OCI-LY7 (cell line): ENCODE results near the gene CDHR5.

Experiments
- EZH2phosphoT487 ChIP-seq: fragments of 200-600 bp; sonication (generic); IDR thresholded peaks from 2 replicates; pipeline ENCODE4 v1.6.1; 2018; ENCODE audit warnings: low read depth, borderline replicate concordance, mild to moderate bottlenecking, mixed run types, antibody characterized with exemption, low read length, moderate library complexity, mixed read lengths
- TF ChIP-seq, protein P1 (sequence below): fragments of 200-600 bp; sonication (generic); conservative IDR thresholded peaks from 2 replicates; pipeline ENCODE4 v1.5.1; 2014; ENCODE audit warnings: mild to moderate bottlenecking, antibody characterized with exemption, low read length, moderate library complexity, mixed read lengths

DNA sequence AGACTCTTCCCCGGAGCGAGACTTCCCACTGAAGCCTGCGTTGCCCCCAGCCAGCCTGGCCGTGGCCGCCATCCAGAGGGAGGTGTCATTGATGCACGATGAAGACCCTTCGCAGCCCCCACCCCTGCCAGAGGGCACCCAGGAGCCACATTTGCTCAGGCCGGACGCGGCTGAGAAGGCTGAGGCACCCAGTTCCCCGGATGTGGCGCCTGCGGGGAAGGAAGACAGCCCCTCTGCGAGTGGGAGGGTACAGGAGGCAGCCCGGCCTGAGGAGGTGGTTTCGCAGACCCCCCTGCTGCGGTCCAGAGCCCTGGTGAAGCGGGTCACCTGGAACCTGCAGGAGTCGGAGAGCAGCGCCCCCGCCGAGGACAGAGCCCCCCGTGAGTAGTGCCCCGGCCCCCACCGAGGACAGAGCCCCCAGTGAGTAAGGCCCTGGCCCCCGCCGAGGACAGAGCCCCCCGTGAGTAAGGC lies 15.4 kb downstream of the CDHR5 start:
- TF ChIP-seq, protein P1, sequence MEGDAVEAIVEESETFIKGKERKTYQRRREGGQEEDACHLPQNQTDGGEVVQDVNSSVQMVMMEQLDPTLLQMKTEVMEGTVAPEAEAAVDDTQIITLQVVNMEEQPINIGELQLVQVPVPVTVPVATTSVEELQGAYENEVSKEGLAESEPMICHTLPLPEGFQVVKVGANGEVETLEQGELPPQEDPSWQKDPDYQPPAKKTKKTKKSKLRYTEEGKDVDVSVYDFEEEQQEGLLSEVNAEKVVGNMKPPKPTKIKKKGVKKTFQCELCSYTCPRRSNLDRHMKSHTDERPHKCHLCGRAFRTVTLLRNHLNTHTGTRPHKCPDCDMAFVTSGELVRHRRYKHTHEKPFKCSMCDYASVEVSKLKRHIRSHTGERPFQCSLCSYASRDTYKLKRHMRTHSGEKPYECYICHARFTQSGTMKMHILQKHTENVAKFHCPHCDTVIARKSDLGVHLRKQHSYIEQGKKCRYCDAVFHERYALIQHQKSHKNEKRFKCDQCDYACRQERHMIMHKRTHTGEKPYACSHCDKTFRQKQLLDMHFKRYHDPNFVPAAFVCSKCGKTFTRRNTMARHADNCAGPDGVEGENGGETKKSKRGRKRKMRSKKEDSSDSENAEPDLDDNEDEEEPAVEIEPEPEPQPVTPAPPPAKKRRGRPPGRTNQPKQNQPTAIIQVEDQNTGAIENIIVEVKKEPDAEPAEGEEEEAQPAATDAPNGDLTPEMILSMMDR: no peak
- TF ChIP-seq EZH2phosphoT487: no peak
